Hepatocyte (in vitro differentiated cells): ENCODE results near the gene RFX8. TPM values are rescaled to one million over a fixed set of nuclear protein-coding genes. Genes with fewer than 3 reads are reported as not detected.

Source experiments
- DNase-seq: peaks from one replicate; pipeline ENCODE4 v3.0.0-alpha.2; 2016; ENCODE audit warnings: low spot score
- H2AFZ ChIP-seq: fragments of 200-600 bp; sonication (generic); 2 replicates; pipeline ENCODE4 v1.6.0; 2016; ENCODE audit warnings: antibody characterized with exemption, mild to moderate bottlenecking
- H3K27ac ChIP-seq: fragments of 200-600 bp; sonication (generic); 2 replicates; pipeline ENCODE4 v1.5.1; 2016; ENCODE audit warnings: mild to moderate bottlenecking
- H3K27me3 ChIP-seq: fragments of 200-600 bp; sonication (generic); 2 replicates; pipeline ENCODE4 v1.6.1; 2016
- H3K36me3 ChIP-seq: fragments of 200-600 bp; sonication (generic); replicated peaks from 2 replicates; pipeline ENCODE4 v1.5.1; 2016; ENCODE audit warnings: low read depth; ENCODE audit not compliant: insufficient read depth
- H3K4me1 ChIP-seq: fragments of 200-600 bp; sonication (generic); 2 replicates; pipeline ENCODE4 v1.5.1; 2016; ENCODE audit warnings: mild to moderate bottlenecking, moderate library complexity; ENCODE audit not compliant: insufficient read depth
- H3K4me2 ChIP-seq: fragments of 200-600 bp; sonication (generic); 2 replicates; pipeline ENCODE4 v1.6.0; 2016
- H3K4me3 ChIP-seq: fragments of 200-600 bp; sonication (generic); 2 replicates; pipeline ENCODE4 v1.5.1; 2016; ENCODE audit warnings: mild to moderate bottlenecking
- H3K79me2 ChIP-seq: fragments of 200-600 bp; sonication (generic); 2 replicates; pipeline ENCODE4 v1.6.0; 2017; ENCODE audit warnings: mild to moderate bottlenecking
- H3K9me2 ChIP-seq: fragments of 200-600 bp; sonication (generic); replicated peaks from 2 replicates; pipeline ENCODE4 v1.6.0; 2017; ENCODE audit warnings: mild to moderate bottlenecking; ENCODE audit not compliant: insufficient read depth
- H3K9me3 ChIP-seq: fragments of 200-600 bp; sonication (generic); 2 replicates; pipeline ENCODE4 v1.5.1; 2016; ENCODE audit warnings: low read depth, mild to moderate bottlenecking
- H4K20me1 ChIP-seq: fragments of 200-600 bp; sonication (generic); 2 replicates; pipeline ENCODE4 v1.6.0; 2016; ENCODE audit warnings: mild to moderate bottlenecking; ENCODE audit not compliant: insufficient read depth, poor library complexity, severe bottlenecking
- EZH2 ChIP-seq: fragments of 200-600 bp; sonication (generic); IDR thresholded peaks from 2 replicates; pipeline ENCODE4 v1.6.1; 2016; ENCODE audit warnings: antibody characterized with exemption, mild to moderate bottlenecking, borderline replicate concordance
- EZH2phosphoT487 ChIP-seq: fragments of 200-600 bp; sonication (generic); IDR thresholded peaks from one replicate; pipeline ENCODE4 v1.6.1; 2018; ENCODE audit warnings: antibody characterized with exemption, mild to moderate bottlenecking, low read depth, moderate library complexity; ENCODE audit not compliant: unreplicated experiment, severe bottlenecking
- WGBS: methylation state at CpG from one replicate; pipeline ENCODE4 v1.1.6; 2016; ENCODE audit warnings: low lambda C conversion rate; ENCODE audit errors: missing lambda C conversion rate; 5-methylcytosine and 5-hydroxymethylcytosine counted together
- polyA plus RNA-seq: library from polyadenylated mRNA; unstranded; fragments of >200 nt; fragmentation: Nextera tagmentation; extraction: Ambion mirVana; gene quantifications from 2 replicates; pipeline ENCODE4 v1.2.1, GENCODE V29; 2016
- total RNA-seq: library from RNA; depleted of rRNA; stranded (reverse); fragments of >200 nt; gene quantifications from 2 replicates; pipeline ENCODE4 v1.2.3, GENCODE V29; 2014
- TF ChIP-seq, protein P1 (sequence below): fragments of 200-600 bp; sonication (generic); IDR thresholded peaks from 2 replicates; pipeline ENCODE4 v1.5.1; 2016; ENCODE audit warnings: antibody characterized with exemption, mild to moderate bottlenecking; ENCODE audit not compliant: poor library complexity

The RFX8 gene
- total and polyA plus RNA-seq, 2 experiments from 2014 or later = 0.52 TPM; not detected in 1

DNA sequence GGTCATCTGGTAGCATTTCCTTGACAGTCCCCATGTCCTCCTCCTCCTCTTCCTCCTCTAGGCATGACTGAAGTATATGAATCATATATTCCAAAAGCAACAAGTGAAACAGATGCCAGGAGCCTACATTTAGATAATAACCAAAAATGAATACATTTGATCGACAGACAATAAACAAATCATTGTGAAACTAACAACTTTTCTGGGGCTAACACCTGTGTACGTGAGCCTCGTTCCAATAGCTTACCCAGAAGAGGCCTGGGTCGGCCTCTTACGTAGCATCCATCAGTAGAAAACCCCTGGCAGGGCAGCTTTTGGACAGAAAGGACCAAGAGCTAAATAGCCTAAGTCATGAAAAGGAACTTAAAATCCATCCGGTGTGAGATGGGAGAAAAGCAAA lies 72.3 kb downstream of the RFX8 start:
- H4K20me1 ChIP-seq = no peaks in the 10 kb centered on the region
- no peak overlapping the region for H3K4me2 ChIP-seq
- no peaks in the 10 kb centered on the region for H3K9me2 ChIP-seq
- no peak for DNase-seq
- H2AFZ ChIP-seq = no peak overlapping the region
- no peaks in the 10 kb centered on the region for H3K4me1 ChIP-seq
- H3K79me2 ChIP-seq = no peaks in the 10 kb centered on the region
- 95% methylated on average over 6 of the region's 6 CpGs for WGBS
- H3K36me3 ChIP-seq = no peaks in the 10 kb centered on the region
- no peaks in the 10 kb centered on the region for H3K27me3 ChIP-seq
- TF ChIP-seq EZH2phosphoT487 (no peak), EZH2 (no peak)
- TF ChIP-seq, protein P1, sequence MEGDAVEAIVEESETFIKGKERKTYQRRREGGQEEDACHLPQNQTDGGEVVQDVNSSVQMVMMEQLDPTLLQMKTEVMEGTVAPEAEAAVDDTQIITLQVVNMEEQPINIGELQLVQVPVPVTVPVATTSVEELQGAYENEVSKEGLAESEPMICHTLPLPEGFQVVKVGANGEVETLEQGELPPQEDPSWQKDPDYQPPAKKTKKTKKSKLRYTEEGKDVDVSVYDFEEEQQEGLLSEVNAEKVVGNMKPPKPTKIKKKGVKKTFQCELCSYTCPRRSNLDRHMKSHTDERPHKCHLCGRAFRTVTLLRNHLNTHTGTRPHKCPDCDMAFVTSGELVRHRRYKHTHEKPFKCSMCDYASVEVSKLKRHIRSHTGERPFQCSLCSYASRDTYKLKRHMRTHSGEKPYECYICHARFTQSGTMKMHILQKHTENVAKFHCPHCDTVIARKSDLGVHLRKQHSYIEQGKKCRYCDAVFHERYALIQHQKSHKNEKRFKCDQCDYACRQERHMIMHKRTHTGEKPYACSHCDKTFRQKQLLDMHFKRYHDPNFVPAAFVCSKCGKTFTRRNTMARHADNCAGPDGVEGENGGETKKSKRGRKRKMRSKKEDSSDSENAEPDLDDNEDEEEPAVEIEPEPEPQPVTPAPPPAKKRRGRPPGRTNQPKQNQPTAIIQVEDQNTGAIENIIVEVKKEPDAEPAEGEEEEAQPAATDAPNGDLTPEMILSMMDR = no peak
- no peak overlapping the region for H3K27ac ChIP-seq
- H3K9me3 ChIP-seq = no peaks in the 10 kb centered on the region
- no peak overlapping the region for H3K4me3 ChIP-seq

DNA sequence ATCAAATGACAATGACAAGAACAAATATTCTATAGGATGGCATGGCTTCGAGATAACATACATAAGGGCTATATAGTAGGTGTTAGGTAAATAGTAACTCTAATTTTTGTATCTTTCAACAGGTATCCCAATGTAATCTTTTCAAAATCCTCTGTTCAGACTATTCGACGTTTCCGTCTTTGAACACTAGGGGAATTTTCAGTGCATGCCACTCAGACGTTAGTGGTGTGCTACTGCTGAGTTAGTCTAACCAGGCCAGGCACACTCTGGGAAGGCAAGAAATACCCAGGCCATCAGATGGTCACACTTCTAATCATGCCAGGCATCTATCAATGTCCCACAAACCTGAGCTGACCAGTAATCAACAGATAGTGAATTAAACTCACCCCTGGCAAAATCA lies 73.0 kb downstream of the RFX8 start:
- Histone ChIP-seq H2AFZ (no peak overlapping the region), H3K79me2 (no peaks in the 10 kb centered on the region), H3K27ac (no peak overlapping the region), H3K27me3 (no peaks in the 10 kb centered on the region), H3K36me3 (no peaks in the 10 kb centered on the region), H3K4me2 (no peak overlapping the region), H4K20me1 (no peaks in the 10 kb centered on the region), H3K4me3 (no peak overlapping the region), H3K4me1 (no peaks in the 10 kb centered on the region), H3K9me3 (no peaks in the 10 kb centered on the region), H3K9me2 (no peaks in the 10 kb centered on the region)
- 77% methylated on average over 5 of the region's 5 CpGs for WGBS
- no peak for DNase-seq
- TF ChIP-seq EZH2 (no peak), EZH2phosphoT487 (no peak)
- TF ChIP-seq, protein P1 = no peak

DNA sequence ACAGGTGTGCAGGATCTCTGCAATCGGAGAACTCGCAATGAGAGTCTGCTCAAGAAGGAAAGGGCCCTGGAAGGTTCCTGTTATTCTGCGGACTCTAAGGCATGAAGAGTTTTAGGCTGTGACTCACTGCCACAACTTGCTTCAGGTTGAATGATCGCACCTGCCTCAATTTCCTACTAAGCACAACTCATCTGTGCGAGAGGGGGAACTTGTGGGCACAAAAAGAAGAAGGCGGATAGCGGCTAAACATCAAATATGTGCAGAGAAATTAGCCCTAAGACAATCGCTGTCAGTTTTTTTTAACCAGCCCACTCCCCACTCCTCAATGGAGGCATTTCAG lies 73.6 kb downstream of the RFX8 start:
- Histone ChIP-seq H3K4me2 (no peak overlapping the region), H3K36me3 (no peaks in the 10 kb centered on the region), H3K4me1 (no peaks in the 10 kb centered on the region), H3K27ac (no peak overlapping the region), H3K9me3 (no peaks in the 10 kb centered on the region), H3K9me2 (no peaks in the 10 kb centered on the region), H3K79me2 (no peaks in the 10 kb centered on the region), H2AFZ (no peak overlapping the region), H3K4me3 (no peak overlapping the region), H3K27me3 (no peaks in the 10 kb centered on the region), H4K20me1 (no peaks in the 10 kb centered on the region)
- DNase-seq = no peak
- TF ChIP-seq EZH2phosphoT487 = no peak
- TF ChIP-seq, protein P1 = no peak
- no peak for TF ChIP-seq EZH2
- 94% methylated on average over 8 of the region's 8 CpGs for WGBS
